ENCODE results near the gene ASCC3.

DNA sequence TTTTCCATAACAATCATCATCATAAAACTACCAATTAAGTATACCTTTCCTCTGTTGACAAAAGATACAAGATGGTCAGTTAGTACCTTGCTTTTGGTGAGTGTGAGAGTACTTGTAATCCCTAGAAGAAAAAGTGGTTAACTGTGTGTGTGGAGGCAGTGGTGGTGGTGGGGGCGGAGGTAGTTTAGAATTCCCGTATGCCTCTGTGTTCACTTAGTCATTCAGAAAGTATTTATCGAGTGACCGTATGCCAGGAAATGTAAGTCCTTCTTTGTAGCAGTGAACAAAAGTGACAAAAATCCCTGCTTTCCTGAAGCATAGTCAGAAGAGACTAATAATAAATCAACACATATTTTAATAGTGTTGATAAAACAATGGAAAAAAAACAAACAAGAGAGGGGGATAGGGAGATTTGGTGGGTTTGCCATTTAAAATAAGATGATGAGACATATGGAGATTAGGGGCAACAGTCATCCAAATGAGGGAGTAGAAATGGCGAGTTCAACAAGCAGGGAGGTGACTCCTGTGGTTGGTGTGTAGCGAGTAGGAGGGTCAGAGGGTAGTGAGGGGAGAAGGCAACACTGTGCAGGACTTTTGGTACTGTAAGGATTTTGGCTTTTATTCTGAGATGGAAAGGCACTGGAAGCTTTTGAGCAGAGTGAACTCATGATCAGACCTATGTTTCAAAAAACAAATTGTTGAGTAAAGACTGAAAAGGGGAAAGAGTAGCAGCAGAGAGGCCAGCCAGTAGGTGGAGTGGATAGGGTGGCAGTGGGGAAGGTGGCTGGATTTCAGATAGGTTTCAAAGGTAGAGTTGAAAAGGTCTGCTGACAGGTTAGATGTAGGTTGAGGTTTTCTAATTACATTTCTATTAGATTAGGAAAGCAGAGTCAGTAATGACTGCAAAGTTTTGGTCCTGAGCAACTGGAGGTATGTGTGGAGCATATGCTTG is 376.1 kb downstream of the ASCC3 start:
- TF ChIP-seq, protein P1, sequence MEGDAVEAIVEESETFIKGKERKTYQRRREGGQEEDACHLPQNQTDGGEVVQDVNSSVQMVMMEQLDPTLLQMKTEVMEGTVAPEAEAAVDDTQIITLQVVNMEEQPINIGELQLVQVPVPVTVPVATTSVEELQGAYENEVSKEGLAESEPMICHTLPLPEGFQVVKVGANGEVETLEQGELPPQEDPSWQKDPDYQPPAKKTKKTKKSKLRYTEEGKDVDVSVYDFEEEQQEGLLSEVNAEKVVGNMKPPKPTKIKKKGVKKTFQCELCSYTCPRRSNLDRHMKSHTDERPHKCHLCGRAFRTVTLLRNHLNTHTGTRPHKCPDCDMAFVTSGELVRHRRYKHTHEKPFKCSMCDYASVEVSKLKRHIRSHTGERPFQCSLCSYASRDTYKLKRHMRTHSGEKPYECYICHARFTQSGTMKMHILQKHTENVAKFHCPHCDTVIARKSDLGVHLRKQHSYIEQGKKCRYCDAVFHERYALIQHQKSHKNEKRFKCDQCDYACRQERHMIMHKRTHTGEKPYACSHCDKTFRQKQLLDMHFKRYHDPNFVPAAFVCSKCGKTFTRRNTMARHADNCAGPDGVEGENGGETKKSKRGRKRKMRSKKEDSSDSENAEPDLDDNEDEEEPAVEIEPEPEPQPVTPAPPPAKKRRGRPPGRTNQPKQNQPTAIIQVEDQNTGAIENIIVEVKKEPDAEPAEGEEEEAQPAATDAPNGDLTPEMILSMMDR (IDR thresholded peaks at IDR 0.05; ENCODE audit: low read length): no peak
- no peak for TF ChIP-seq EZH2 (IDR thresholded peaks at IDR 0.05; ENCODE audit: borderline replicate concordance, low read length)

Data from OCI-LY1 (cell line).